ENCODE results near the gene CYP39A1.

CYP39A1 gene

DNA sequence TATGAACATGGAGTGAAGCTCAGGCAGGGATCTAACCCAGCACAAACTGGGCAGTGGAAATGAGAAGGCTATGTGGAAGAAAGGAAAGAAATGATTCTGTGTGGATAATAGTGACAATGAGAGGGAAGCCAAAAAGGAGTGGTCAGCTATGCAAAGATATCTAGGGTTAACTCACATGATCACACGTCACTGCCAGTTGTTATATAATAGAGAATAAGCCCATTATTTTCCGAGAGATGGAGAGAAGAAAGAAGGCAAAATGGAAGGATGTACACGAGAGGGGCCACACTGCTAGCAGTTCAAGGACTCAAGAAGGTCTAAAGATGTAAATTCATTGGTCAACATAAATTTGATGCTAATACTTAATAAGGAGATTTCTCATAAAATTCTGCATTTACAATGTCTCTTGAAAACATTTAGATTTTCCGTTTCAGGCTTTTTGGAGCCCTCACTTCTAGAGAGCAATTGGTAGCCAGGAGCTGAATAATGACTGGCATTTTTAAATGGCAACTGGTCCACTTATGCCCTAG is 142.6 kb downstream of the CYP39A1 start:
- DNase-seq, result no peak

DNA sequence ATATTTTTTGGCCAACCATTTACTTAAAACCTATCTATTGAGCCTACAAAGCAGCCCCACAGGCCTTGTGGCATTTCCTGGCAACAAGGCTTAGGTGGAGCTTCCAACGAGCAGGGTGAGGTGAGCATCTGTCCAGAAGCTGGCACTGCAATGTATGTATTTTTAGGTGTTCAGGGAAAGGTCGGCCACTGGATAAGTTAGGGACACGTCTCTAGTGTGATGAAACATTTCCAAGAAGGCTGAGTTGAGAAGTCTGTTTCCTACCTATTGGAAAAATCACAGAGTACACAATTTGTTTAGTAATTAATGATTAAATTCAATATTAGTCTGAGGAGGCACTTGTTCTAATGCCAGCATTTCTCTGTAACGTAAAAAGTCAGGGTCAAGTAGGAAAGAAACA is 143.6 kb downstream of the CYP39A1 start:
- no peak for DNase-seq

DNA sequence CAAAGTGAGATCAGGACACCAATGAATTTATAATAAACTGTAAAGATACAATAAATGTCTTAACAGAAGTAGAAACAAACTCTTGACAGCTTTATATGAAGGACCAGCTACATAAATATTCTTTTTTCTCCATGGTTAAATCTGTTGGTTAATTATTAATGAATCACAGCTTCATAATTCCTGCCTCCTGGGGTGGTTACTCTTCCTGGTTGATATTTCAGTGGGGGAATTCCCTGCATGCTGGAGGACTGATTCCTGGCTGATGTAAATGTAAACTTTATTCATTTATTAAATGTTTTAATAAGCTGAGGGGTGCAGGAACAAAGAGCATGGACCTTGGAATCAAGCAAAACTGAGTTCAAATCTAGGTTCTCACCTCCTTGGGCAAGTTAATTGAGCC is 145.2 kb downstream of the CYP39A1 start:
- no peak for DNase-seq

DNA sequence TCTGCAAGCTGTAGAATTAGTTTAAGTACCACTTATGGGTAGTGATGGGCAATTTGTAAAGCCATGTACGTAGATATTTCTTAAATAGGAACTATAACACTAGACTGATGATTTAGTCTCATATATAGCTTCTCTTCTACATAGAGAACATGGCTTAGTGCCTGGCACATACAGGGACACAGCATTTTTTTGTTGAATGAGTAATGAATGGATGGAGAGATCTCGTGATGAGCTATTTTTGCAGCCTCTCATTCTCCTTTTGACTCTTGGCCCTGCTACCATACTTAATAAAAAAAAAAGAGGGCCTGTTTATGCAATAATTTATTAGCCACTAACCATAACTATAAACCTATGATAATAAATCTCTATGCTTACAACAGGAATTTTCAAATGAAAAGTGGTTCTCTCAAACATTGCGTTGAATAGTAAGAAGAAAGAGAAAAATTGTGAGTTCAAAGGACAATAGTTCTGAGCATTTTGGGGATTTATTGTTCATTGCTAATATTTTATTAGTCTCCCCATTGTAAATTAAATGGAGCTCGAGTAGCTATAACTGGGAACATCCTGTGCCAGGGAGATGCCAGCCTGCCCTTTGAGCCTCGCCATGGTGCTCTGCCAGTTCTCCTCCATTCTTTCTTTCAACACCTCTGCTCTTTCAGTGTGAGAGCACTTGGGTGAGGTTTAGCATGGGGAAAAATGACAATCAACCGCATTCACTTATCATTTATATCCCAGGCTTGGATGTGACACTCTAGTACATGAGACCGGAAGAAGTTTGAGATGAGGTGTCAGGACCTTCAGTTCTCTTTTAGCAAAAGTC is 146.7 kb downstream of the CYP39A1 start:
- DNase-seq, result no peak

DNA sequence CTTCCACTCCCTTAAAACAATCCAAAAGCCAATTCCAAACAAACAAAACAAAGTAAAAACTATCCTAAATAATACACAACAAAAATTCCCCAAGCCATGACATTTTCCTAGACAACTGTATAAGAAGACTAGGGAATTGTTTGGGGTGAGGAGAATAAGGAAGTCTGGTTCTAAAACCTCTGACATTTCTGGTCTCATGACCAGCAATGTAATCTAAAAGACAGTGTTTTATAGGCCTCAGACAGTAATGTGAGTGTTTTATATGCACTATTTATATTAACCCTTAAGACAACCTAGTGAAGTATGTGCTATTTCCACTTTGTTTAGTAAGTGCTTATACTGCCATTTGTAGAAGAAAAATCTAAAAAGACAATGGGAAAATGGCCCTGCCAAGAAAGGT is 148.4 kb downstream of the CYP39A1 start:
- DNase-seq, result no peak

DNA sequence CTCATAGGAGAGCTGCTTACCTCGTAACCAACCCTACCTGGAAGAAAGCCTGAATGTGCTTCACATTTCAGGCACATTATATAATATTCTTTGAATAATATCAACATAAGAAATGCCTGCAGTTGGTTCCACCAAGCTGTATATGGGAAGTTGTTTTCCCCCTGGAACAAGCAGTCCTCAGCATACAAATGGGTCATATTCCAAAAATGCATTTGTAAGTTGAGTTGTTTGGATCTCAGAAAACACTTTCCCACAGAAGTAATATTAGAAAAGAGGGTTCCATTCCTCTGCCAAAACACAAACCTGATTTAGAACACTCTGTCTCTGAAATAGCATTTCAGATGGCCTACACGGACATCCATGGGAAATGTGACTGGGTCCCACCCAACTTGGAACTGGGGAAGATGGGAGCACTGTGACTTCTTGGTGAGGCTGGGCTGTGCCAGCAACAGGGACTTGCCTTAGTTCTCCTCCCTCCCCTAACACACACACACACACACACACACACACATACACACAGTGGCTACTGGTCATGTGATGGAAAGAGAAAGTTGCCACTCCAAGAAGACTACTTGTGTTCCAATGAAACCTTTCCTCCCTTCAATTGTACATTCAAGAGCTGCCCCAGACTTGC is 150.0 kb downstream of the CYP39A1 start:
- DNase-seq, result no peak

DNA sequence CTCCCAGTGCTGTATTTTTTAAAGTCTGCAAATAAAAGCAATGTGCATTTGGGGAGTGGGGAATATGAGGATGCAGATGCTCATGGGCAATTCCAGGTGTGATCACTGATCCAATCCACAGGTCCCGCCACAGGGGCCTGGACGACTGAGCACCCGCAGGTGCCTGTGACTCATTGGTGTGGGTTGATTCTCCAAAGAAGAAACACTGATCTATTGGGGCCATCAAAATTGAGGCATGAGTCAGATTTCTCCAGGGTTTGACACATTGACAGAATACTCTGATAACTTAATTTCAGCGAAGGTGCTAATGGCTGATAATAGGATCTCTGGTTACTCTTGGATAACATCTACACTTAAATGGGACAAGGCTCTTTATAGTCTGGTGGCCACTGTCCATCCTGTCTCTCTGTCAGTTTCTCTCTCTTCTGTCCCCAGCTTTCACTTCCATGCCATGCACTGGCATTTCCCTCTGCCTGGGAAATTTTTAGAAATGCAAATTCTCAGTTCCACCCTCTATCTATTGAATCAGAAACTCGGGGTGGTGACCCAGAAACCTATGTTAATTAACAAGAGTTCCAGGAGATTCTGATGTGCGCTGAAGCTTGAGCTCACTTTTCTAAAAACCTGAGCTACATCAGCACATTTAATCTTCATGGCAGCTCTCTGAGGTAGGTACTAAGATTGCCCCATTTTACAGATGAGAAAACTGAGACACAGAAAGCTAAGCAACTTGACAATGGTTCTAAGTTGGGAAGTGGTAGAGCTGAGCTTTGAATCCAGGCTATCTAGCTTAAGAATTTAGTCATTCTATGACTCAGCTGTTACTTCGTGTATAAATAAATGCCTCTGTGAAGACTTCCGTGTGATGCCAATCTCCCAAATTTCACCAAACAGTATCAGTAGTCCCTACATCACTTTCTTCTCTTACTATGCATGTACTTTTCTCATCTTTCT is 151.2 kb downstream of the CYP39A1 start:
- DNase-seq, result no peak

DNA sequence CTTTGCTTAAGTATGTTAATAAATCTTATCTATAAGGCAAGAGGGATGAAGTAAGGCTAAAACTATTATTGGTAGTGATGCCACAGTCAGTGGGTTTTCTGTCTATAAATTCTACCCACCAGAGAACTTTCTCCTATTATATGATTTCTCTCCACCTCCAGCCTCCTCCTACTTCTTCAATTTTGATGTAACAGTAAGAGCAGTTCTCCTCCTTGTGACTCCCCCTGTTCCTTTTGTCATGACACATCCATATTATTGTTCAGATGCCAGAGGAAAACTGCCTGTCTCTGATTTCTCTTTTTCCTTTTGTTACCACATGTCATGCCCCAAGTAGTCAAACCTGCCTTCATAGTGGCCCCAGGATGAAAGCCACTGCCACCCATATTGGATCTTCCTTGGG is 152.2 kb downstream of the CYP39A1 start:
- DNase-seq, result no peak
